A549 (cell line): Measurements from ENCODE around the gene PTCD2. TPM values are rescaled to one million over a fixed set of nuclear protein-coding genes. Genes with fewer than 3 reads are reported as not detected.

ENCODE experiments used
- ATAC-seq, 2 experiments: fragments of 200-7000 bp in 1 of 2; fragments of >200 bp in 1 of 2; cut with Nextera tagmentation in 1 of 2; cut with Tn5 transposase in 1 of 2; 3 replicates each; pipeline versions ENCODE4 v1.8.0 to v1.9.1; 2018 to 2020; ENCODE audit warnings: mild to moderate bottlenecking in 1 of 2, moderate library complexity in 1 of 2
- CTCF ChIA-PET: fragments of 300-600 bp; sonication (Branson Sonifier 250); formaldehyde crosslinking; extraction: SDS; loops from one replicate; lab custom pipeline; 2021; ENCODE audit warnings: antibody characterized with exemption, inconsistent platforms; lab: Yijun Ruan, JAX
- POLR2A ChIA-PET: fragments of 350-600 bp; formaldehyde crosslinking; extraction: SDS; loops from one replicate; lab custom pipeline; 2021; ENCODE audit warnings: antibody characterized with exemption, inconsistent platforms; lab: Yijun Ruan, JAX
- DNase-seq, 2 experiments: peaks; one replicate each; pipeline versions ENCODE4 v3.0.0 to v3.0.0-alpha.2; 2011 to 2016; ENCODE audit warnings: low read depth in 1 of 2, low spot score in 1 of 2
- FAIRE-seq: peaks from 2 replicates; lab custom pipeline; 2011; peaks lifted over from hg19 to GRCh38; lab: Jason Lieb, UNC
- H3K27ac ChIP-seq, 2 experiments: fragments of >200 bp; sonication (Bioruptor Twin); formaldehyde crosslinking; 3 replicates each; pipeline ENCODE4 v1.5.1; 2016 to 2017
- H3K4me1 ChIP-seq: fragments of >200 bp; sonication (Bioruptor Twin); formaldehyde crosslinking; 3 replicates; pipeline ENCODE4 v1.6.1; 2016
- H3K4me2 ChIP-seq: fragments of >200 bp; sonication (Bioruptor Twin); formaldehyde crosslinking; 3 replicates; pipeline ENCODE4 v1.6.1; 2016
- H3K4me3 ChIP-seq: fragments of >200 bp; sonication (Bioruptor Twin); formaldehyde crosslinking; 3 replicates; pipeline ENCODE4 v1.5.1; 2016
- H3K9me3 ChIP-seq: fragments of >200 bp; sonication (Bioruptor Twin); formaldehyde crosslinking; 3 replicates; pipeline ENCODE4 v1.6.1; 2016
- CBX8 ChIP-seq: fragments of 200-600 bp; sonication (generic); IDR thresholded peaks from 2 replicates; pipeline ENCODE4 v1.6.1; 2016
- CEBPB ChIP-seq, 2 experiments: fragments of >200 bp in 1 of 2; sonication (Bioruptor Twin) in 1 of 2; formaldehyde crosslinking in 1 of 2; IDR thresholded peaks; 2 replicates each; pipeline ENCODE4 v1.6.1; 2012 to 2016
- CHD2 ChIP-seq: fragments of 150-350 bp; IDR thresholded peaks from 2 replicates; pipeline ENCODE4 v1.6.1; 2014; ENCODE audit warnings: low read length; ENCODE audit not compliant: partially characterized antibody
- CHD4 ChIP-seq: fragments of 200-600 bp; sonication (generic); IDR thresholded peaks from 2 replicates; pipeline ENCODE4 v1.6.1; 2016; ENCODE audit warnings: antibody characterized with exemption, mild to moderate bottlenecking, borderline replicate concordance
- CTCF ChIP-seq: fragments of >200 bp; sonication (Bioruptor Twin); formaldehyde crosslinking; IDR thresholded peaks from 3 replicates; pipeline ENCODE4 v1.5.1; 2016
- EHMT2 ChIP-seq: fragments of 200-600 bp; sonication (generic); IDR thresholded peaks from 2 replicates; pipeline ENCODE4 v1.6.1; 2016; ENCODE audit warnings: antibody characterized with exemption, low read depth, mild to moderate bottlenecking, moderate library complexity
- EP300 ChIP-seq, 2 experiments: fragments of >200 bp; sonication (Bioruptor Twin); formaldehyde crosslinking; IDR thresholded peaks; 2 replicates in 1 of 2; 3 replicates in 1 of 2; pipeline ENCODE4 v1.6.1; 2016 to 2017
- ESRRA ChIP-seq: fragments of 150-350 bp; IDR thresholded peaks from 2 replicates; pipeline ENCODE4 v1.6.1; 2014; ENCODE audit warnings: mild to moderate bottlenecking, low read length, borderline replicate concordance
- HDAC2 ChIP-seq: fragments of 200-600 bp; sonication (generic); IDR thresholded peaks from 2 replicates; pipeline ENCODE4 v1.6.1; 2016
- HEYL ChIP-seq: fragments of 250-450 bp; sonication (Bioruptor Pico); IDR thresholded peaks from 2 replicates; pipeline ENCODE4 v1.8.0; 2021; ENCODE audit warnings: mild to moderate bottlenecking, moderate library complexity
- HOXB13 ChIP-seq: fragments of 250-450 bp; sonication (Bioruptor Pico); IDR thresholded peaks from 2 replicates; pipeline ENCODE4 v1.5.0; 2020; ENCODE audit warnings: low read depth, mild to moderate bottlenecking, moderate library complexity
- HOXB5 ChIP-seq: fragments of 250-450 bp; sonication (Bioruptor Pico); IDR thresholded peaks from 2 replicates; pipeline ENCODE4 v1.5.0; 2020; ENCODE audit warnings: mild to moderate bottlenecking, moderate library complexity
- KDM5A ChIP-seq: fragments of 200-600 bp; sonication (generic); IDR thresholded peaks from 2 replicates; pipeline ENCODE4 v1.6.1; 2016; ENCODE audit warnings: antibody characterized with exemption, mild to moderate bottlenecking
- MAFK ChIP-seq: fragments of 450-650 bp; IDR thresholded peaks from 2 replicates; pipeline ENCODE4 v1.6.1; 2014; ENCODE audit not compliant: partially characterized antibody
- MAZ ChIP-seq: fragments of 150-350 bp; IDR thresholded peaks from 2 replicates; pipeline ENCODE4 v1.6.1; 2014; ENCODE audit warnings: antibody characterized with exemption, low read depth, low read length, borderline replicate concordance
- MYC ChIP-seq: IDR thresholded peaks from 2 replicates; pipeline ENCODE4 v1.6.1; 2012; ENCODE audit warnings: mild to moderate bottlenecking, inconsistent platforms, low read length, improper control_type of control experiment, borderline replicate concordance
- PHF8 ChIP-seq: fragments of 200-600 bp; sonication (generic); IDR thresholded peaks from 2 replicates; pipeline ENCODE4 v1.6.1; 2016; ENCODE audit warnings: low read depth, mild to moderate bottlenecking, antibody characterized with exemption, moderate library complexity, borderline replicate concordance
- POLR2AphosphoS2 ChIP-seq: conservative IDR thresholded peaks from 2 replicates; pipeline ENCODE4 v1.6.1; 2012; ENCODE audit warnings: low read length, improper control_type of control experiment, inconsistent platforms
- RARB ChIP-seq: fragments of 250-450 bp; sonication (Bioruptor Pico); IDR thresholded peaks from 2 replicates; pipeline ENCODE4 v1.8.0; 2021; ENCODE audit warnings: mild to moderate bottlenecking, moderate library complexity
- RCOR1 ChIP-seq: fragments of 150-350 bp; IDR thresholded peaks from 2 replicates; pipeline ENCODE4 v1.6.1; 2014; ENCODE audit warnings: antibody characterized with exemption, low read length, low read depth
- REST ChIP-seq: fragments of 200-600 bp; sonication (generic); IDR thresholded peaks from 2 replicates; pipeline ENCODE4 v1.6.1; 2016; ENCODE audit warnings: antibody characterized with exemption, mild to moderate bottlenecking, moderate library complexity
- RNF2 ChIP-seq: fragments of 200-600 bp; sonication (generic); IDR thresholded peaks from 2 replicates; pipeline ENCODE4 v1.6.1; 2016; ENCODE audit warnings: low read depth, mild to moderate bottlenecking, antibody characterized with exemption, moderate library complexity, borderline replicate concordance
- TP53 ChIP-seq: fragments of 250-450 bp; sonication (Bioruptor Pico); IDR thresholded peaks from 2 replicates; pipeline ENCODE4 v1.5.0; 2021; ENCODE audit warnings: mild to moderate bottlenecking, moderate library complexity
- ZNF302 ChIP-seq: fragments of 250-450 bp; sonication (Bioruptor Pico); IDR thresholded peaks from 2 replicates; pipeline ENCODE4 v1.9.0; 2021; ENCODE audit warnings: inconsistent platforms, mild to moderate bottlenecking, moderate library complexity
- WGBS: methylation state at CpG from one replicate; pipeline ENCODE4 v1.1.6; 2017; ENCODE audit errors: missing lambda C conversion rate; 5-methylcytosine and 5-hydroxymethylcytosine counted together
- polyA plus RNA-seq, 4 experiments: library from polyadenylated mRNA; depleted of rRNA in 3 of 4; stranded (reverse); fragments of >200 nt; fragmentation: RNase III in 1 of 4; extraction: RNeasy Plus Mini Kit Qiagen cat#74134 plus additional on column Dnase treatment in 1 of 4; gene quantifications; 2 replicates in 3 of 4; 3 replicates in 1 of 4; pipeline ENCODE4 v1.2.3, GENCODE V29; 2011 to 2017
- TF ChIP-seq, protein P1 (sequence below): fragments of >200 bp; sonication (Bioruptor Twin); formaldehyde crosslinking; IDR thresholded peaks from 2 replicates; pipeline ENCODE4 v1.6.1; 2016

The PTCD2 gene
- polyA plus RNA-seq, 2 of the 4 experiments (the other 2 are of a cell fraction) = 13.2 to 31.1 TPM

DNA sequence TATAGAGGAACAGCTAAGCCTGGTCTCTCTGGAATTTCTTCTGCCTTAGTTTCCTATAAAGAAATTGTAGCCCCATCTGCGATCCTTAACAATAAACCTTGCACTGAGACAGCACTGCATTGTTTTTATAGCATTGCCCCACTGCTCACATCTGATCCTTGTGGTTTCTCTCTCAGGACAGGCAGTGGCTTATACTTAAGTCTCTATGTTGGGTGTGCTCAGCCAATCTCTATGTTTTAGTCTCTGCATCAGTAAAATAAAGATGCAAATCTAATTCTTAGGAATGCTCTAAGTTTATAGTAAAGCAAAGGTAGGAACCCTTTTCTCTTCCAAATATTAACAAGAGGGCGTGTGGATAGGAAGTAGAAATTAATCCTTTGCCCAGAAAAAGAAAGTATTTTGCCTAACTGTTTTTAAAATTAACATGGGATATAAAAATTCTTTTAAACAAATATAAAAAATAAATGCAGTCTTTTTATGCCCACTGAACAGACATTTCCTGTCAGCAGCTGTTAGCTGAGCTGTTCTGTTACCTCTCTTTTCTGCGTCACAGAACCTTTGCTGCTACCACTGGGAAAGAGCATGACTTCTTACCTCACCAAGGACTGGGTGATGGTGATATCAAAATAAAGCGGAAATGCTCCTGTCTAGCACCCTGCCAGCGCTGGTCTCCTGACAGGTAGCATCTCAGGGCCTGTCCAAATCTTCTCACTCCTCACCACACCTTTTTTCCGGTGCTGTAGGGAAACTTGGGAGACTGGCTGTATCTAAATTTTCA, 29.6 kb upstream of the PTCD2 start:
- ATAC-seq (no peak), FAIRE-seq (no peak), DNase-seq (no peak)
- Histone ChIP-seq H3K4me1 (peaks cover 17% of the 10 kb centered on the region), H3K27ac (no peak overlapping the region), H3K9me3 (no peaks in the 10 kb centered on the region), H3K4me3 (no peak overlapping the region), H3K4me2 (no peak overlapping the region)
- TF ChIP-seq CEBPB (IDR thresholded peaks at IDR 0.05) (no peak), RCOR1 (no peak), PHF8 (no peak), EHMT2 (no peak), TP53 (CRISPR knock-in tag) (no peak), KDM5A (no peak), RNF2 (no peak), RARB (CRISPR knock-in tag) (no peak), ESRRA (no peak)
- TF ChIP-seq, protein P1, sequence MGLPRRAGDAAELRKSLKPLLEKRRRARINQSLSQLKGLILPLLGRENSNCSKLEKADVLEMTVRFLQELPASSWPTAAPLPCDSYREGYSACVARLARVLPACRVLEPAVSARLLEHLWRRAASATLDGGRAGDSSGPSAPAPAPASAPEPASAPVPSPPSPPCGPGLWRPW = no peak
- WGBS = 91% methylated on average over 6 of the region's 6 CpGs
- CTCF ChIA-PET = interaction anchor here (2.2 to 2.6 kb wide), 2 partner anchors 10 to 18 kb away, joined by 10 to 14 read pairs; no protein-coding TSS in a partner anchor
- POLR2A ChIA-PET = no interaction called here

DNA sequence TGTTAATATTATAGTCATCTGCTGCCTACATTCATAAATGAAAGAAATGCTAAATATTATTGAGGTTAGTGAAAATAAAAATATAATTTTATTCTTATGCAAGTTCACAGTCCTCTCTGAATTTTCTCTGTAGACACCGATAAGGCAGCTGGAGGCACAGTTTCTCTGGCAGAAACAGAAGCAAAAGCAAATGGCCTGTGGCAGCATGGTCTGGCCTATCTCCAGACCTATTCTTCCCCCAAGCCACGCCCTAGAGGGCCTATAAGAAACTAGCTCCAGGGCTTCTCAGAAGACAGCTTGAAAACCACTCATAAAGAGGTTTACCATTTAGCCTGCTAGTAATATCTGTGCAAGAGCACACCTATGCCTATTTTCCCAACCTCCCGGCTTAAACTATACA, 28.6 kb upstream of the PTCD2 start:
- TF ChIP-seq MAZ = no peak
- TF ChIP-seq REST = no peak
- TF ChIP-seq ZNF302 (CRISPR knock-in tag) = no peak
- no peak for TF ChIP-seq CHD4
- no peak for TF ChIP-seq MYC
- ATAC-seq (no peak), DNase-seq (no peak), FAIRE-seq (no peak)
- ChIA-PET POLR2A (interaction anchor here (1.1 kb wide), 1 partner anchor 10 kb away, joined by 3 read pairs; no protein-coding TSS in a partner anchor), CTCF (interaction anchor here (1.2 to 1.4 kb wide), 3 partner anchors 10 to 89 kb away, joined by 3 to 4 read pairs (median 4); no protein-coding TSS in a partner anchor)
- Histone ChIP-seq H3K4me1 (peaks cover 17% of the 10 kb centered on the region), H3K4me3 (no peak overlapping the region), H3K27ac (0 out of 6 replicates have a peak overlapping the region, but pooled peaks of 1 of the 2 experiments have one; percentile 2), H3K9me3 (no peaks in the 10 kb centered on the region), H3K4me2 (no peak overlapping the region)
- WGBS = 96% methylated on average over 3 of the region's 3 CpGs

- CTCF ChIA-PET = interaction anchor here (0.8 to 1.4 kb wide), 6 partner anchors 10 to 510 kb away, joined by 3 to 4 read pairs (median 4); no protein-coding TSS in a partner anchor
- no peak for ATAC-seq
- no peak for DNase-seq
- POLR2A ChIA-PET = no interaction called here
- no peak overlapping the region for H3K4me2 ChIP-seq
- H3K4me3 ChIP-seq = no peak overlapping the region
- FAIRE-seq = no peak
- peaks cover 17% of the 10 kb centered on the region for H3K4me1 ChIP-seq
- H3K9me3 ChIP-seq = no peaks in the 10 kb centered on the region
- TF ChIP-seq HDAC2 (no peak), CHD4 (no peak), CHD2 (no peak), CBX8 (no peak), HEYL (CRISPR knock-in tag) (no peak), HOXB13 (CRISPR knock-in tag) (no peak), CTCF (no peak), POLR2AphosphoS2 (no peak), HOXB5 (CRISPR knock-in tag) (no peak), MAFK (no peak), EP300 (IDR thresholded peaks at IDR 0.05) (no peak)
- 90% methylated on average over 1 of the region's 1 CpG for WGBS
- no peak overlapping the region for H3K27ac ChIP-seq
Measured at GRCh38 chr5:72292411-72292810, 27.8 kb upstream of the PTCD2 start.
